ENCODE data around the gene SPATA9. TPM values are rescaled to one million over a fixed set of nuclear protein-coding genes. Genes with fewer than 3 reads are reported as not detected.
A peak's percentile ranks its signal among the peaks of the same experiment; 100 is the strongest.

SPATA9 gene
- total and polyA plus RNA-seq, 10 donors: 0.23 to 2.8 (median 1.1) TPM; not detected in 1

DNA sequence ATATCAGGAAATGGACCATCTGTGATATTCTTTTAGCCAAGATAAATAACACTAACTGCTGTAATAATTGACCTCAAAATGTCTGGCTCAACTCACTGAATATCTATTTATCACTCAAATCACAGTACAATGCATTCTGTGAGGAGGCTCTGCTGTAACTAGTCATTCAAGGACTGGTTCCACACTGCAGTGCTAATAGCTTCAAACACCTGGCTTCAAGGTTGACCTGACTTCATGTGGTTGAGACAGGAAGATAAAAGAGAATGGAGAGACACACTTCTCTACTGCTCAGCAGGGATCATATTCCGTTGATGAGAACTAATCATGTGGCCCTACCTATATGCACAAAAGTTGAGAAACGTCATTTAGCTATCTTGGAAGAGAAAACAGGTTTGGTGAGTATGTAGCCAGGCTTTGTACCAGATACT lies 45.0 kb upstream of the SPATA9 start:
- Histone ChIP-seq H3K9me3 (no peaks in the 10 kb centered on the region), H3K4me1 (peaks cover 9 to 92% (median 54%) of the 10 kb centered on the region in 6 donors), H3K27ac (peak overlapping the region in 7 of 8 donors; percentile 22 to 92 (median 59)), H3K36me3 (no peaks in the 10 kb centered on the region), H3K4me3 (no peak overlapping the region), H3K27me3 (replicated peaks in 1 of 7) (peaks cover 0 to 17% (median 11%) of the 10 kb centered on the region in 7 donors)
- intact Hi-C loops (cut with DNase I; ENCODE audit: low total_unique reads): no loop called here
- 68 to 84% (median 79%) methylated on average over 2 of the region's 2 CpGs for WGBS, 5 donors
- DNase-seq: no peak
- TF ChIP-seq, protein P1, sequence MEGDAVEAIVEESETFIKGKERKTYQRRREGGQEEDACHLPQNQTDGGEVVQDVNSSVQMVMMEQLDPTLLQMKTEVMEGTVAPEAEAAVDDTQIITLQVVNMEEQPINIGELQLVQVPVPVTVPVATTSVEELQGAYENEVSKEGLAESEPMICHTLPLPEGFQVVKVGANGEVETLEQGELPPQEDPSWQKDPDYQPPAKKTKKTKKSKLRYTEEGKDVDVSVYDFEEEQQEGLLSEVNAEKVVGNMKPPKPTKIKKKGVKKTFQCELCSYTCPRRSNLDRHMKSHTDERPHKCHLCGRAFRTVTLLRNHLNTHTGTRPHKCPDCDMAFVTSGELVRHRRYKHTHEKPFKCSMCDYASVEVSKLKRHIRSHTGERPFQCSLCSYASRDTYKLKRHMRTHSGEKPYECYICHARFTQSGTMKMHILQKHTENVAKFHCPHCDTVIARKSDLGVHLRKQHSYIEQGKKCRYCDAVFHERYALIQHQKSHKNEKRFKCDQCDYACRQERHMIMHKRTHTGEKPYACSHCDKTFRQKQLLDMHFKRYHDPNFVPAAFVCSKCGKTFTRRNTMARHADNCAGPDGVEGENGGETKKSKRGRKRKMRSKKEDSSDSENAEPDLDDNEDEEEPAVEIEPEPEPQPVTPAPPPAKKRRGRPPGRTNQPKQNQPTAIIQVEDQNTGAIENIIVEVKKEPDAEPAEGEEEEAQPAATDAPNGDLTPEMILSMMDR (IDR thresholded peaks at IDR 0.05 in 8 of 11, conservative IDR thresholded peaks at IDR 0.05 in 3 of 11): no peak
- TF ChIP-seq POLR2A (IDR thresholded peaks at IDR 0.05): no peak
- no peak for TF ChIP-seq POLR2AphosphoS5 (IDR thresholded peaks at IDR 0.05)

- H3K36me3 ChIP-seq: no peaks in the 10 kb centered on the region
- H3K9me3 ChIP-seq: no peaks in the 10 kb centered on the region
- WGBS, 5 donors: 50 to 52% (median 51%) methylated on average over 5 of the region's 5 CpGs
- H3K27me3 ChIP-seq (replicated peaks in 1 of 7): peaks cover 0 to 17% (median 11%) of the 10 kb centered on the region in 7 donors
- TF ChIP-seq POLR2A (IDR thresholded peaks at IDR 0.05): no peak
- TF ChIP-seq, protein P1 (IDR thresholded peaks at IDR 0.05 in 8 of 11, conservative IDR thresholded peaks at IDR 0.05 in 3 of 11): no peak
- no peak for TF ChIP-seq POLR2AphosphoS5 (IDR thresholded peaks at IDR 0.05)
- H3K4me1 ChIP-seq: peaks cover 9 to 85% (median 51%) of the 10 kb centered on the region in 6 donors
- peak overlapping the region; percentile 5 to 92 (median 54) for H3K27ac ChIP-seq
- H3K4me3 ChIP-seq: peak overlapping the region in 1 of 8 donors; percentile 21
- intact Hi-C loops (cut with DNase I; ENCODE audit: low total_unique reads): no loop called here
- no peak for DNase-seq
These were observed 44.3 kb upstream of the SPATA9 start for GRCh38 chr5:95726811-95727763.

- intact Hi-C loops (cut with DNase I; ENCODE audit: low total_unique reads): no loop called here
- Histone ChIP-seq H3K4me3 (peak overlapping the region in 1 of 8 donors; percentile 21), H3K36me3 (no peaks in the 10 kb centered on the region), H3K27ac (peak overlapping the region in 6 of 8 donors; percentile 41 to 92 (median 59)), H3K9me3 (no peaks in the 10 kb centered on the region), H3K4me1 (peaks cover 9 to 83% (median 44%) of the 10 kb centered on the region in 6 donors), H3K27me3 (replicated peaks in 1 of 7) (peaks cover 0 to 8% (median 2%) of the 10 kb centered on the region in 7 donors)
- no peak for DNase-seq
- TF ChIP-seq, protein P1 (IDR thresholded peaks at IDR 0.05 in 8 of 11, conservative IDR thresholded peaks at IDR 0.05 in 3 of 11): no peak
- TF ChIP-seq POLR2AphosphoS5 (IDR thresholded peaks at IDR 0.05): no peak
- TF ChIP-seq POLR2A (IDR thresholded peaks at IDR 0.05): no peak
- WGBS, 5 donors: 73 to 82% (median 80%) methylated on average over 4 of the region's 4 CpGs
These were observed 43.4 kb upstream of the SPATA9 start for GRCh38 chr5:95725937-95726810.

All from spleen (tissue), 11 donors.